Panc1 (cell line): Measurements from ENCODE around the gene VIPR2.

Experiments used
- CTCF ChIP-seq: fragments of 450-650 bp; IDR thresholded peaks from 2 replicates; pipeline ENCODE4 v1.5.1; 2017; ENCODE audit warnings: mild to moderate bottlenecking
- POLR2AphosphoS5 ChIP-seq: IDR thresholded peaks from 2 replicates; pipeline ENCODE4 v1.6.1; 2012; ENCODE audit warnings: mild to moderate bottlenecking, low read depth, low read length, moderate library complexity
- REST ChIP-seq, 2 experiments: IDR thresholded peaks; 2 replicates each; pipeline ENCODE4 v1.6.1; 2011 to 2012; ENCODE audit warnings: low read depth in 2 of 2, control low read depth in 1 of 2, low read length in 1 of 2, mild to moderate bottlenecking in 1 of 2, moderate library complexity in 1 of 2; ENCODE audit not compliant: insufficient read depth in 1 of 2
- SIN3A ChIP-seq: IDR thresholded peaks from 2 replicates; pipeline ENCODE4 v1.6.1; 2012; ENCODE audit warnings: low read depth, mild to moderate bottlenecking, low read length, moderate library complexity, borderline replicate concordance; ENCODE audit not compliant: insufficient read depth
- TCF7L2 ChIP-seq: IDR thresholded peaks from 2 replicates; pipeline ENCODE4 v1.6.1; 2011; ENCODE audit warnings: mild to moderate bottlenecking, low read depth, low read length, inconsistent platforms

GRCh38 chr7:159038066-159038465 lies 106.6 kb downstream of the VIPR2 start:
- TF ChIP-seq TCF7L2, result no peak
- no peak for TF ChIP-seq CTCF
- TF ChIP-seq REST (IDR thresholded peaks at IDR 0.05; ENCODE audit: insufficient read depth in 1 of 2, low read depth in 2 of 2, low read length in 1 of 2), result no peak
- no peak for TF ChIP-seq POLR2AphosphoS5
- no peak for TF ChIP-seq SIN3A
